Measurements from ENCODE around the gene KBTBD12.

Gene KBTBD12

DNA sequence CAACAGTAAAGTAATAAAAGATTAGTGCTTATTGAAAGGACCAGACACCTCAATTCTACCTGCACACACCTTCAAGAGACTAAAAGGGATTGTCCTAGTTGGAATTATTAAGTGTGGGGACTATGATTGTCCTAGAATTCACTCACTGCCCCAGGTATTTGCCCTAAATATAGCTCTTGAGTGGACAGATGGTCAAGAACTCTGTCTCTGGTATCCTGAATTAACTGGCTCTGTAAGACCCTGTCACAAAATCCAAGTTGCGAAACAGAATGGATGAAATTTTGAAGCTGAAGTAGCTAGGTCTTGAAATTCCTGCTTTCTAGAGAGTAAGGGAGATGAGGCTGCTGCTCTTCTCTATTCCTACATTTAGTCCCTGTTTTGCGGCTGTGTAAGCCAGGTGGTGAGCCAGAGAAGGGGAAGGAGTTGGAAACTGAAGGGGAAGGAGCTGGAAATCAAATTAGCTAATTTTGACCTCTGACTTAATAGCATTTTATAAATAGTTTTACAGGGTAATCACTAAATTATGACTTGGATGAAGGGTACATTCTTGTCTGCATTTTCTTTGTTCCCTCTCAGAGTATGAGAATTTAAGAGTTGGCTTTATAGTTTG, 34.5 kb downstream of the KBTBD12 start:
- in situ Hi-C loops (cut with MboI; ENCODE audit: low sequenced_read_pairs) = no loop called here

GRCh38 chr3:127951276-127951675, 36.2 kb downstream of the KBTBD12 start:
- in situ Hi-C loops (cut with MboI; ENCODE audit: low sequenced_read_pairs) = no loop called here

DNA sequence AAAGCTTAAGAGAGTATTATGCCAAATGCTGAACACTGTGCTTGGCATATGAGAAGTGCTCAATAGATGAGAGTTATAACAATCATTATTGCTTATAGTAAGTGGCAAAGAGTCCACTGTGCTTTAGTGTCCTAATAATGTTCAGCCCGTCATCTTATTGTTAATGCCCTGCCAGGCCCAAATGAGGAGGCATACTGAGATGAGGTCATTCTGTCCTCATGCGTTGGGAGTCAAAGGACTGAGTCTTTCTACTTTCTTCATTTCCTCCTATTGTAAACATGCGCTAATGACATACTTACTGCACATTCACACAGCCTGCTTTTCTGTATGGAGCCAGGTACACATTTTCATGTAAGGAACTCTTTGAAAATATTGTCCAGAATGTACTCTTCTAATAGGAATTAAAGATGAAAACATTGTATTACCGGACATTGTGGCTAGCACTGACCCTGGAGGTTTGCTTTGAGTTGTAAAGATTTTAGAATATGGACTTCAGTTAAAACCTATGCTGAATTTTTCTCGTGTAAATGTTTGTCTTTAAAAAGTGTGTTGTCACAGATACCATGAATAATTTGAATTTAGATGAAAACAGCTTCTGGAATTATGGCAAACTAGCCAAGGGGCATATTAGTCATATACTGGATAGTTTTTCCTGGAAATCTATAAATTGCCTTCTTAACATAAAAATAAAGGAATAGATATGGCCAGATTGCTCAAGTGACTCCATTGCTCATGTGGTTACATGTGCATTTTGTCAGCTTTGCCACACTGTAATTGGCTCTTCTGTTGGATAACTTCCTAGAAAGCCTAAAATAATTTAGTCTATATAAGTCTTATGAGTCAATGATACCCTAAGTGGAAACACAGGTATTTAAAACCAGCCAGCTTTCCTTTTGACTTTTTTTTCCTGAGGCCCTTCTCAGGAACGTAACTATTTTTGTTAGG, 38.3 kb downstream of the KBTBD12 start:
- in situ Hi-C loops (cut with MboI; ENCODE audit: low sequenced_read_pairs) = no loop called here

DNA sequence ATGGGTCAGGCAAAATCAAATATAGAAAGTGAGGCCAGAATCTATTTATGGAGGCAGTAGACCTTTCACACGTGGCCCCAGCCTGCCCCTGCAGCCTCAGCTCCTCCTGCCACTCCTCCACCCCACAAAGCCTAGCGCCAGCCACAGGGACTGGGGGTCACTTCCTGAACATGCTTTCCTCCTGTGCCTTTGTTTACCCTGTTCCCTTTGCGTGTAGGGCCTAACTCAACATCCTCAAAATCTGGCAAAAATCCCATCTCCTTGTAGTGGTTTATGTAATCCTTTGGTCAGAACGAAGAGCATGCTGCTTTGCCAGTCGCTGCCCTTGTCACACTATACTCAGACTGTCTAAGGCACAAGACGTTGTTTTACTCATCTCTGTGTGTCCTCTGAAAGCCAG, 39.6 kb downstream of the KBTBD12 start:
- in situ Hi-C loops (cut with MboI; ENCODE audit: low sequenced_read_pairs) = no loop called here

- in situ Hi-C loops (cut with MboI; ENCODE audit: low sequenced_read_pairs) = no loop called here
These were observed 40.7 kb downstream of the KBTBD12 start for GRCh38 chr3:127955728-127956127.

DNA sequence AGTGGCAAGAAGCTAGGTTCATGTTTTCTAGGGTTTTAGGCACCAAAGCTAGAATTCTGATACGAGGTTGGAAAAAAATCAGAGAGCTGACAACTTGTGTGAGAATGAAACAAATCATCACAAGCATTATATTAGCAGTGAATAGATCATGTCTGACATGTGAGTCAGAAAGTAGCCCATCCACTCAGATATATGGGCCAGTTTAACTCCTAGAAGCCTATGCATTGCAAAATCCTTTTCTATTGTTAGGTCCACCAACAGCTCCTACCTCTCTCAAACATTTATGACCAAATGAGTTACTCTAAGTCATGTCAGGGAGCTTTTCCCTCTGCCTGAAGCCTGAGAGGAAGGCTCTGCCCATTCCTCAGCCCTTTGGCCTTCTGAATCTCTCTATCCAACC, 44.0 kb downstream of the KBTBD12 start:
- in situ Hi-C loops (cut with MboI; ENCODE audit: low sequenced_read_pairs) = no loop called here

- in situ Hi-C loops (cut with MboI; ENCODE audit: low sequenced_read_pairs) = no loop called here
These were observed 44.8 kb downstream of the KBTBD12 start for GRCh38 chr3:127959873-127960272.

DNA sequence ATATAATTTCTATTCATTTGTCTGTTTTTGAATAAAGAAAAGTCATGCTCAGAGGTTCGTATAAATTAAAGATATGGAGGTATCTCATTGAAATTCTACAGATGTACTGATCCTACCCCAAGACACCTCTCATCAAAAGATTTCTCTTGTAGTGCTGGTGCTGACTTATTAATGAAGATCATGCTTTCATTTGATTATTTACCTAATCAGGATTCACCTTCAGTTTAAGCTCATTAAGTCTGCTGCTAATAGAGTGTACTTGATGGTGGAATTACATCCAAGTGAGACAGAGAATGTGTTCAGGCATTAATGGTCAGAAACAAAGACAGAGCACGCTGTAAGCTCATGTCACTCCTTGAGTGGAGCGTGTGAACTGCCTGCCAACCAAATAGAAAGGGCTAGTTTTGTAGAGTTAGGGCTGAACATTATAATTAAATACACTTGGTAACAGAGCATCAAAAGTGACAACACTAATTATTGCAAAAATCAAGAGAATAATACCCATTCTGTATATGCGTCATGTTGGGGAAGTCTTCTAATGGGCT, 45.5 kb downstream of the KBTBD12 start:
- in situ Hi-C loops (cut with MboI; ENCODE audit: low sequenced_read_pairs) = no loop called here

GRCh38 chr3:127961124-127961523, 46.1 kb downstream of the KBTBD12 start:
- in situ Hi-C loops (cut with MboI; ENCODE audit: low sequenced_read_pairs) = no loop called here

- in situ Hi-C loops (cut with MboI; ENCODE audit: low sequenced_read_pairs) = no loop called here
These were observed 46.9 kb downstream of the KBTBD12 start for GRCh38 chr3:127961963-127962362.

DNA sequence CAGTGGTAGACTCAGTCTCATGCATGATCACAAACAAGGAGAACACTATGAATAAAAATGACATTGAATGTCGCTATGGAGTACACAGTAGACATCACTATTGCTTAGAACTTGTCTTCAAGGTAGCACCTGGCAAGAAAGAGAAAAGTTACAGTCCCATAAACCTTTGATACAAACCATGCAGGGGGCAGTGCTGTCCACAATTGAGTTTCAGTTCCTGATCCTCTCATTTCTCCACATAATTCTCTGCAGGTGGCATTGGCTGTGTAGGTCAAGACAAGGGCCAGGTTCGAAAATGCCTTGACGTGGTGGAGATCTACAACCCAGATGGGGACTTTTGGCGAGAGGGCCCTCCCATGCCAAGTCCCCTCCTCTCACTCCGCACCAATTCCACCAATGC, 47.9 kb downstream of the KBTBD12 start:
- in situ Hi-C loops (cut with MboI; ENCODE audit: low sequenced_read_pairs) = no loop called here

DNA sequence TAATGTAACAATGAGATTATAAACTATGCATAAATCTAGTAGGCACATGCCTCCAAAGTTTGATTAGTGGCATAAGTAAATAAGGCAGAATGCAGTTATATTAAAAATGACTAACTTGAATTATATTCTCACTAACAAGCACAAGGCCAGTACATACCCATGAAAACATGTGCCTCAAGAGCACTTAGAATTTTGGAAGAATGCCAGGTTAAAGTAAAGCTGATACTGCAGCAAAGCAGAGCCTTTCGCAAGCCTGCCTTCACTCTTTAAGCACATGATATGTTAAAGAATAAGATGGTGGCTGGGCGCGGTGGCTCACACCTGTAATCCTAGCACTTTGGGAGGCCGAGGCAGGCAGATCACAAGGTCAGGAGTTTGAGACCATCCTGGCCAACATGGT, 49.0 kb downstream of the KBTBD12 start:
- in situ Hi-C loops (cut with MboI; ENCODE audit: low sequenced_read_pairs) = no loop called here

DNA sequence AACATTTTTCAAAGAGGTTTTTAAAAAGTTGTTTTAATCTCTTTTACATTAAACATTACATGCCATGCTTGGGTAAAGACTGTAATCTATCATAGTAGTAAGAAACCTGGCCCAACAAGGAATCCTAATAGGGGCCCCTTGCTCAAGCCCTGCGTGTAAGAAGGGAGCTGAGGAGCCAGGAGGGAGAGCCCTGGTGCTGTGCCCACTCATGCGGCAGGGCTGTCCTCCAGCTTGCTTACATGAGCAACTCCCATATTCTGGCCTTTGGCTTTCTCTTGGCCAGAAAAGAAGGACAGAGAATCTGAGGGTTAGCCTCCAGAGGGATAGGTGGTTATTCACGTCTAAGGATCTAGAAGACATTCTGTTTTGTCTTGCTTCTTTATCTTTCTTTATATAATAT, 49.8 kb downstream of the KBTBD12 start:
- in situ Hi-C loops (cut with MboI; ENCODE audit: low sequenced_read_pairs) = no loop called here

DNA sequence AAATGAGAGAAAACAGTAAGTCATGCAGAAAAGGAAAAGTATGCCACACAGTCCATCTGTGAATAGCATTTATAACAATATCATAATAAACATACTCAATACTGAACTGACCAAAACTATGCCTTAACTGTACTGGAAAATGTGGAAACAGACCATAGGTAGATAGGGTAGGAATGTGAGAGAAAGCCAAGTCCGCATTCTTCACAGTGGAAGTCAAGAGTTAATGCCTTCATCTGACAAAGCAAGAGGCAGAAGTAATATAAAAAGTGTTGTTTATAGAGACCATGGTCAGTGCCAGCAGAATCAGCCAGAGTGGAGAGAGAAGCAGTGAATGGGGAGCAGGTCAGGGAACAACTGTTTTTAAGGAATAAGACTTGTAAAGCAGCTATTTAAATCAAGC, 52.3 kb downstream of the KBTBD12 start:
- in situ Hi-C loops (cut with MboI; ENCODE audit: low sequenced_read_pairs) = no loop called here

- in situ Hi-C loops (cut with MboI; ENCODE audit: low sequenced_read_pairs) = no loop called here
These were observed 56.0 kb downstream of the KBTBD12 start for GRCh38 chr3:127970966-127971592.

GRCh38 chr3:127974226-127974625, 59.2 kb downstream of the KBTBD12 start:
- in situ Hi-C loops (cut with MboI; ENCODE audit: low sequenced_read_pairs) = no loop called here

DNA sequence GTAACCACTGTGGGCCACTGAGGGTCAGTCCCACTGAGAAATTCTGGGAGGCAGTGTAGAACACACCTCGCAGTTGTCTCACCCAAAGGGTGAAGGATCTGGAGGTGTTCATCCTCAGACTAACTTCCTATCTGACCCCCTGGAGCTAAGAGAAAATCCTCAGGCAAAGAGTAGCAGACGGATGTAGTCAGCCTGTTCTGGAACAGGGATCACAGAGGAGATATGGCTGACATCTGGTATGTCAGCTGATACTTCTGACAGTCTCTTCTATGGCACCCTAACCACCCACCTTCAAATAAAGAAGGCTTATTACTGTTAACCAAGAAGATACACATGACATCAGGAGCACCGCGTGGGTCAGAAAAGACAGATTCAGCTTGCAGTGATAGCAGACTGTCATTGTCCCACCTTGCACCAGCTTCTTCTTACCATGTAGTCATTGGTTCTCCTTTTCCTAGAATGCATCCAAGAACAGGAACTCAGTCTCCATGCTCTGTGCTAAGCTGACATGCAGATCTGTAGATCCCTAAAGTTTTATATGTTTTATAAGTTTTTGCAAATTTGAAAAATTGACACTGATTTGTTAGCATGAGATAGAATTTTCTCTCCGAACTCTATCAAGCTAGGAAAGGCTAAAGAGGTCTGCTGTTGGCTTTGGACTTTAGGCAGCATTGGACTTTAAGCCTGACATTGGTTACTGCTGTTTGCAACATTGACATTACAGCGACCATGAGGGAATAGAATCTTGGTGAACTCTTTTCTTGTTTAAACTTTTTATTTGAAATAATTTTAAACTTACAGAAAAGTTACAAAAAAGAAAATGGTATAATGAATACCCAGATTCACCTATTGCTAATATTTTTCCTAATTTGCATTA, 60.4 kb downstream of the KBTBD12 start:
- in situ Hi-C loops (cut with MboI; ENCODE audit: low sequenced_read_pairs) = no loop called here

GRCh38 chr3:127978636-127979035, 63.6 kb downstream of the KBTBD12 start:
- in situ Hi-C loops (cut with MboI; ENCODE audit: low sequenced_read_pairs) = no loop called here

GRCh38 chr3:127979473-127979872, 64.4 kb downstream of the KBTBD12 start:
- in situ Hi-C loops (cut with MboI; ENCODE audit: low sequenced_read_pairs) = no loop called here

DNA sequence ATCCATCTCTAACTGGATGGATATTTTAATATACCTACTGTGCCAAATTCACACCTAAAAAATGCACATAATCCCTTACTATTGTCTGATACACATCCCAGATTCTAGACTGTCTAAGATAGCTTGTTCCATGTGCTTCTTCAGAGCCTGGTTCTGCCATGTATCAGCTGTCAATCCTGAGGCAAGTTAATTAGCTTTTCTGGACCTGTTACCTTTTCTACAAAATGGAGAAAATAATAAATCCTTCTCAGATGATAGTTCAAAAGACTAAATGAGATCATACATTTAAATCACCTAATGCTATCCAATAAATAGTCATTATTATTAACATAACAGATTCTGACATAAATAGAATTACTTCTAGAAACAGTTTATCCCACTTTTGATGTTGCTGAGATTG, 66.1 kb downstream of the KBTBD12 start:
- in situ Hi-C loops (cut with MboI; ENCODE audit: low sequenced_read_pairs) = no loop called here

DNA sequence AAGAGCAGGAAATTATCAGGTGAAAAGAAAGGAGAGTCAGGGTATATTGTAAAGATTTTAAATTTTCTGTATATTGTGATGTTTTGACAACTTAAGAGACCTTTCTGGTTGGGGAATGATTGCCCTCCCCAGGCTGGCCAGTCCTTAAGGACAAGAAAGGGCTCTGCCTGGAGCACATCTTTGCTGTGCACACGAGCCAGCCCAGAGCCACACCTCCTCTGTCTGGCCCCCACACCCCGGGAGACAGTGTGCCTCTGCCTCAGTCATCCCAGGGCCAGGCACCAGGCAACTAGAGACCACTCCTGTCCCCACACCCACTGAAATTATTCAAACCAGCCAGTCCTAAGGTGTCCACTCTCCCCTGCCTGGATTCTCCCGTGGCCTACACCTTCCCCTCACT, 67.1 kb downstream of the KBTBD12 start:
- in situ Hi-C loops (cut with MboI; ENCODE audit: low sequenced_read_pairs) = no loop called here

Measured in HL-60/S4 (cell line).